ENCODE results near the gene GPR4.
"Not testable (repeated sequence)": the region's sequence is repeated elsewhere in the genome, so short reads cannot be mapped to it uniquely, and the experiment has no call there.

The GPR4 gene

DNA sequence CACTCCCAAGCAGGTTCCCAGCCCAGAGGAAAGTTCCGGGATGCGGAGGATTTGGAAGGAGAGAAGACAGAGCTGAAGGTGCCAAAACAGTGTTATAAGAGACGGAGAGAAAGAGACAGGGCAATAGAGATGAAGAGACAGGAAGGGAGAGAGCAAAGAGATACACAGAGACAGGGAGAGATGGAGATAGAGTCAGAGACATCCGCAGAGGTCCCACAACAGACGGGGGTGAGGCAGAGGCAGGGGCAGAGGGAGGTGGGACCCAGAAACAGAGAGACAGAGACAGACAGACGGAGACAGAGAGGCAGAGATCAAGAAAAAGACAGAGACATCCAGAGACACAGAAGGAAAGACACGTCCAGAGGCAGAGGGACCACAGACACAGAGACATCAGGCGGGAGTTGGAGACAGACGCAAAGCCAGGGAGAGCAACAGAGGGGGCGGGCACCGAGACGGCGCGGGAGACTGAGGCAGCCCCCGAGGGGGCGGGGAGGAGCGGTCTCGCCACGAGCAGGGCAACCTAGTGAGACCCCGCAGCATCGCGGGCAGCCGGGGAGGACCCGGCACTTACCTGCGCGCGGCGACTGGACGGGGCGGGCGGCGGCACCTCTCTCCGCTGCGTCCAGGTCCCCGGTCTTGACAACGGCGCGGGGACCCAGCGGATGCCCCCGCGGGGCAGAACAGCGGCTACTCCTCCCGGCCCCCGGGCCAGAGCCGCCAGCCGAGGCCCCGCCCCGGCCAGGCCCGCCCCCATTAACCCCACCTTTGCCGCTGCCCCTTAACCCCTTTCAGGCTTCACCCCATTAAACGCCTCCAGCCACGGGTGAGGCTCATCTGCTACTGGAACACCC, at the start of gene GPR4:
GPR4 (minus strand) TSS at position 689 of the 851 bp plus-strand sequence. CDS start 10,346 bp downstream, outside the sequence.
- DNase-seq (ENCODE audit: low read depth in 4 of 4, low spot score in 1 of 4): no peak

DNA sequence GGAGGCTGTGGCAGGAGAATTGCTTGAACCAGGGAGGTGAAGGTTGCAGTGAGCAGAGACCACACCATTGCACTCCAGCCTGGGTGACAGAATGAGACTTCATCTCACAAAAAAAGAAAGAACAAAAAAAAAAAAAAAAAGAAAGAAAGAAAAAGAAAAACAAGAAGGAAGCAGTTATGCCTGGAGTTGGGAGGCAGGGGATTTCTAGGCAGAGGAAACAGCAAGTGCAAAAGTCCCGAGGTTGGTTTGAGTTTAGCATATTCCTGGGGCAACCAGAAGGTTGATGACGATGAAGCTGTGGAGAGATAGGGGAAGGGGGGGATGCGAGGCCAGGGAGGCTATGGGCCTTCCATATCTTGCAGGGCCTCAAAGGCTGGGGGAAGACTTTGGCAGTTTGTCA, 48.7 kb upstream of the GPR4 start:
- DNase-seq (ENCODE audit: low read depth in 4 of 4, low spot score in 1 of 4): no peak

GRCh38 chr19:45646345-45646698, 44.3 kb upstream of the GPR4 start:
- DNase-seq (ENCODE audit: low read depth in 4 of 4, low spot score in 1 of 4): no peak

- peak; percentile 49 to 73 (median 62) for DNase-seq (ENCODE audit: low read depth in 4 of 4, low spot score in 1 of 4)
Observed at GRCh38 chr19:45645631-45646344, 43.8 kb upstream of the GPR4 start.

DNA sequence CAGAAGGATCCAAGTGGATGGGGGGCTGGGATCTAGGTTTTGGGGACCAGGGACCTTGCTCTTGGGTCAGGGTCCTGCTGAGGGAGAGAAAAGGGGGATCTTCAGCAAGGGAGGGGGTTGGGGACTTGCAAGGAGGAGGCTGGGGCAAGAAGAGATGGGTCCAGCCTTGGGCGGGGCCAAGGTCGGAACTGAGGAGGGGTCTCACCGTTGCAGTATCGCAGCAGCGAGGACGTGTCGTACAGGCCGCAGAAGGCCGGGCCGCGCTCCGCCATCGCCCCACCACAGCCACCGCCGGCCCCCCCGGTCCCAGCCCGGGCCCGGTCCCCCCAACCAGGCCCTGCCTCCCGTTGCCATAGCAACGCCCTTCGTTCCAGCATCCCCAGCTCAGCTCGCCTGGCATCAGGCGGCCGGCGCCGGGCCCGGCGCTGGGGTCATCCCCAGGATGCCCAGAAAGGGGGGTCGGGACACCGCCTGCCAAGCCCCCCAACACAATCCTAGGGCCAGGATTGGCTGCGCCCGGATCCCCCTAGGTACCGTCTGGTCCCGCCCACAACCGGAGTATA, 43.1 kb upstream of the GPR4 start:
- DNase-seq (ENCODE audit: low read depth in 4 of 4, low spot score in 1 of 4): no peak

GRCh38 chr19:45643927-45644771, 42.1 kb upstream of the GPR4 start:
- no peak for DNase-seq (ENCODE audit: low read depth in 4 of 4, low spot score in 1 of 4)

GRCh38 chr19:45643024-45643926, 41.3 kb upstream of the GPR4 start:
- peak; percentile 91 to 98 (median 94) for DNase-seq (ENCODE audit: low read depth in 4 of 4, low spot score in 1 of 4)

- peak; percentile 50 to 88 (median 69) for DNase-seq (ENCODE audit: low read depth in 4 of 4, low spot score in 1 of 4)
Observed at GRCh38 chr19:45641274-45642105, 39.5 kb upstream of the GPR4 start.

DNA sequence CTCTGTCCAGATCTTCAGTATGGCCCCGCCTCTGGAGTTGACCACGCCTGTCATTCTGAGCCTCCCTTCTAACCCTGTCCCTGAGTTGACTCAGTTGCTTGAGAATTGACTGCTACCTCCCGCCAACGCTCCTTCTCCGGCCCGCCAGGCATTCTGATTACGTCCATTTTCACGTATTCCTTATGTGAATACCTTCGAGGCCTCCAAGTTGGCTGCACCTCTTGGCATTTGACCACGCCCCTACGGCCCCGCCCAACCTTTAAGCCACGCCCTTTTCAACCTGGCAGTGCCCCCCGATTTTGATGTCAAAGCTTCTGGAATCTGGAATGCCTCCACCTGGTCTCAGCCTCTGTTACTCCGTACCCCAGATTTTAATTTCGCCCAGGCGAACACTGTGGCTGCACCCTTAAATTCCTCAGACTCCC, 38.8 kb upstream of the GPR4 start:
- DNase-seq (ENCODE audit: low read depth in 4 of 4, low spot score in 1 of 4): peak in 3 of 4 experiments; percentile 15 to 62 (median 35)

DNA sequence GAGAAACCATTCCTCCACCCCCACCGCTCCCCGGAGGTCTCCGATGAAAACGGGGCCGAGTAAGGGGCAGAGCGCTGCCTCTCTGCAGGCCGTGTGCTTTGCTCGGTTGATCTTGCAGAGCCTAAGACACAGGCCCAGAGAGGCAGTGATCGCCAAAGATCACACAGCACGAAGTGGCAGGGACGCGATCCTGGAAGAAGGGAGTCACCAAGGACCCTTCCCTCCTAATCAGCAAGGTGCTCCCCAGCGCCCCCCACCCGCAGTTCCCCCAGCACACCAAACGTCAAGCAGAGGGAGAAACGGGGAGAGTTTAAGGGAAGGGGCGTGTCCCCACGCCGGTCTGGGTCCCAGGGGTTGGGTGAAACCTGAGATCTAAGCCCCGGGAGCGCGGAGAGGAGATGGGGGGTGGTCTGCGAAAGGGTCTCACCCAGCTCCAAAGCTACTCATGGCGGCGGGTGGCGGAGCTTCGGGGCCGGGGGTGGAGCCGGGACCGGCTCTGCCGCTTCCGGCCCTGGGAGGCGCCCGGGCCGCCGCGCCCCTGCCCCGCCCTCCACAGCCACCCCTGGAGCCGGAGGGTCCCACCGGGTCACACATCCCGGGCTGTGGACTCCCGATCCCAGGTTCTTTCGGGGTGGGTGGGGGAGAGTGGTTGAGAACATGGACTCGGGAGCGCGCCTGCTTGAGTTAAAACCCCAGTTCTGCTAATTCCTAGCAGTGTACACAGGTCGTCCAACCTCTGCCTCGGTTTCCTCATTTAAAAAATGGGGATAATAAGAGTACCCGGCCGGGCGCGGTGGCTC, 37.1 kb upstream of the GPR4 start, which contains the start of gene EML2:
EML2 (minus strand) TSS at position 468 of the 800 bp plus-strand sequence; CDS start at position 447, 21 bp downstream.
- DNase-seq (ENCODE audit: low read depth in 4 of 4, low spot score in 1 of 4): peak in 3 of 4 experiments; percentile 40 to 46 (median 45)

- no peak for DNase-seq (ENCODE audit: low read depth in 4 of 4, low spot score in 1 of 4)
Observed at GRCh38 chr19:45637890-45638667, 36.1 kb upstream of the GPR4 start.

GRCh38 chr19:45636902-45637301, 34.9 kb upstream of the GPR4 start:
- no peak for DNase-seq (ENCODE audit: low read depth in 4 of 4, low spot score in 1 of 4)

GRCh38 chr19:45636275-45636674, 34.3 kb upstream of the GPR4 start:
- DNase-seq (ENCODE audit: low read depth in 4 of 4, low spot score in 1 of 4): no peak

DNA sequence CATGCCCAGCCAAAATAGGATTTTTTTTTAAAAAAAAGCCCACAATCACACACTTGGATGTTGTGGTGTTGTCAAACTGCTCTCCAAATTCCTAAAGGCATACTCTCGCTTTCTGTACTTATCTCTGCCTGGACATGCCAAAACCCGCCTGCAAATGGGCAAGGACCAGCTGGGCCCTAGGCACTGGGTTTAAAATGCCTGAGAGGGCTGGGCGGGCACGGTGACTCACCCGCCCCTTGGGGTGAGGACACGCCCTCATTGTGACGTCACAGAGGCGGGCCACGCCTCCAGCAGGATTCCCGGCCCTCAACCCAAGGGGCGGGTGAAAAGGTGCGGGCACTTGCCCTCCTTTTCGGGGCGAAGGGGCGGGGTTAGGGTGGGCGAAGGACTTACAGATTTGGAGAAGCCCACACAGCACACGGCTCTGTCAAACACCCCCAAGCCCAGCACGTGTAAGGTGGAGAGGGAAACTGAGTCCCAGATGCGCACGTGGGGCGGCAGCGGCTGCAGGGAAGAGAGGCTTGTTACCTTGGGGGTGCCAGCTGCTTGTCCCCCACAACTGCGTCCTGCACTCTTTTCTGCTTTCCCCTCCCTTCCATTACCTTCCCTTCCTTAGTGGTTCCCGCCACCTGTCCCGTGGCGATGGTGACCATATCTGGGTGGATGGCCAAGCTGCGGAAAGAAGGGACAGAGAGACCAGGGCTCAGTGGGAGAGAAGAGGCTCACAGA, 30.6 kb upstream of the GPR4 start:
- peak in 3 of 4 experiments; percentile 33 to 50 (median 46) for DNase-seq (ENCODE audit: low read depth in 4 of 4, low spot score in 1 of 4)

GRCh38 chr19:45630463-45630862, 28.5 kb upstream of the GPR4 start:
- no peak for DNase-seq (ENCODE audit: low read depth in 4 of 4, low spot score in 1 of 4)

- DNase-seq (ENCODE audit: low read depth in 4 of 4, low spot score in 1 of 4): no peak
Observed at GRCh38 chr19:45629704-45630103, 27.7 kb upstream of the GPR4 start.

GRCh38 chr19:45628219-45628618, 26.2 kb upstream of the GPR4 start:
- DNase-seq (ENCODE audit: low read depth in 4 of 4, low spot score in 1 of 4): not testable (repeated sequence)

All from stimulated activated CD4-positive, alpha-beta T cell treated with anti-CD3 and anti-CD28 coated beads, Interleukin-1b, Interleukin-23, amount 100 ng/mL, for 24 hours (primary cell).